C4-2B (cell line): Measurements from ENCODE around the gene C4orf54.

Experiments
- H3K27ac ChIP-seq: fragments of 450-650 bp; 2 replicates; pipeline ENCODE4 v1.5.1; 2017
- CTCF ChIP-seq: fragments of 450-650 bp; conservative IDR thresholded peaks from 2 replicates; pipeline ENCODE4 v1.5.1; 2017; ENCODE audit warnings: mild to moderate bottlenecking
- ZFX ChIP-seq: fragments of 450-650 bp; IDR thresholded peaks from 2 replicates; pipeline ENCODE4 v1.6.1; 2017

C4orf54 gene

DNA sequence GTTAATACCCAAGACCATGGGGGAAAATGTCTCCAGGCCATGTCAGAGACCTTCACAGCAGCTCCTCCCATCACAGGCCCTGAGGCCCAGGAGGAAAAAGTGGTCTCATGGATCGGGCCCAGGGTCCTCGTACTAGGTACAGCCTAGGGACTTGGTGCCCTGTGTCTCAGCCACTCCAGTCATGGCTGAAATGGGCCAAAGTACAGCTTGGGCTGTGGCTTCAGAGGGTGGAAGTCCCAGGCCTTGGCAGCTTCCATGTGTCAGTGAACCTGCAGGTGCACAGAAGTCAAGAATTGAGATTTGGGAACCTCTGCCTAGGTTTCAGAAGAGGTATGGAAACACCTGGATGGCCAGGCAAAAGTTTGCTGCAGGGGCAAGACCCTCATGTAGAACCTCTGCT lies 27.6 kb upstream of the C4orf54 start:
- TF ChIP-seq ZFX (no peak), CTCF (no peak)
- H3K27ac ChIP-seq = no peak overlapping the region

DNA sequence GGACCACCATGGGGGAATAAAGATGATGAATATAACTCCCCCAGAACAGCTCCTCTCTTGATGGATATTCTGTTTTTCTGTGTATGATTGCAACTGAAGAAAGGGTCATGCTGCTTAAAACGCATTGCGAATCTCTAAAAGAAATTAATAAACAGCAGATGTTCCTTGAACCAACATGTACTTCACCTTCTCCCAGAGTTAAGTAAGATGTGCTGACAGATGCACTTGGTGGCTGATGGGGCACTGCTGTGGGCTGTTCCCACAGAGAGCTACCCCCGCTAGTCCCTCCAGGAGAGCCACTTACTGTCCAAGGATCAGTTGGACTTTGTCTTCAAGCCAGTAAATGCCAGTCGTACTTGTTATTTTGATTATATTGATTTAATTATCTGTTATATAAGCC lies 26.3 kb upstream of the C4orf54 start:
- no peak overlapping the region for H3K27ac ChIP-seq
- TF ChIP-seq CTCF = no peak
- no peak for TF ChIP-seq ZFX

DNA sequence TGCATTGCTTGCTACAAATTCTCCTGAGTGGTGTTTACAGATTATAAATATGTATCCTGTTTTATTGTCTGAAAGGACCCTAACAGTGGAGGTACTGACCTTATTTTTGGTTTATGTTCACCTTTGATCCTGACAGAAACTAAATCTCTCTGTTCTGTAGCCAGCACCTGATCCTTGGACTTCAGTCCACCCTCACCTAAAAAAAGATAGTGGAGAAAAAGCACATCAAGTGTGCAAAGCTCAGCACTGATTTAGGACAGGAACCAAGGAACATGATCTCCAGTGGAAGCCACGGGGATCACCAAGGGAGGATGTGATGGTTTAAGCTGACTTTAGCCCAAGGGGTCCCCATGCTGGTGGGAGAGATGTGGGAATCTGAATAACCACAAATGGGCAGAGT lies 22.3 kb upstream of the C4orf54 start:
- TF ChIP-seq CTCF (no peak), ZFX (no peak)
- H3K27ac ChIP-seq = no peak overlapping the region

DNA sequence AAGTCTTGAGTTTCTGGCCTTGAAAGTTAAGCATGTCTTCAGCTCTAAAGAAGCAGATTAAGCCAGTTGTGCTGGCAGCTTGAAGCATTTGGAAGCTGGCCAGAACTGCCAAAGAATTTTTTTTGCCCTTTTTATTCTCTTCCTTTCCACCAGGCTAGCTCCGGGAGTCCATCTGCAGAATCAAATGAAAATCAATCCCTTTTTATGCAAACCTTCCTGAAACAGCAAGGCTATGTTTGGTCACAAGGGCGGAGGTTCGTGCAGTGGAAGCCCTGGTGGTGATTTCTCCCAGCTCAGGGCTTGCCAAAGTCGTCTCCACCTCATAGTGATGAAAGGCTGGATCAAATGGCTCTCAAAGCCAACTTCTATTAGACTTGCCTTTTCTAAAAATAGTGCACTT lies 21.6 kb upstream of the C4orf54 start:
- no peak overlapping the region for H3K27ac ChIP-seq
- TF ChIP-seq ZFX (no peak), CTCF (no peak)

- H3K27ac ChIP-seq = no peak overlapping the region
- TF ChIP-seq CTCF = no peak
- TF ChIP-seq ZFX = no peak
Measured at GRCh38 chr4:99677161-99677560, 19.5 kb upstream of the C4orf54 start.

DNA sequence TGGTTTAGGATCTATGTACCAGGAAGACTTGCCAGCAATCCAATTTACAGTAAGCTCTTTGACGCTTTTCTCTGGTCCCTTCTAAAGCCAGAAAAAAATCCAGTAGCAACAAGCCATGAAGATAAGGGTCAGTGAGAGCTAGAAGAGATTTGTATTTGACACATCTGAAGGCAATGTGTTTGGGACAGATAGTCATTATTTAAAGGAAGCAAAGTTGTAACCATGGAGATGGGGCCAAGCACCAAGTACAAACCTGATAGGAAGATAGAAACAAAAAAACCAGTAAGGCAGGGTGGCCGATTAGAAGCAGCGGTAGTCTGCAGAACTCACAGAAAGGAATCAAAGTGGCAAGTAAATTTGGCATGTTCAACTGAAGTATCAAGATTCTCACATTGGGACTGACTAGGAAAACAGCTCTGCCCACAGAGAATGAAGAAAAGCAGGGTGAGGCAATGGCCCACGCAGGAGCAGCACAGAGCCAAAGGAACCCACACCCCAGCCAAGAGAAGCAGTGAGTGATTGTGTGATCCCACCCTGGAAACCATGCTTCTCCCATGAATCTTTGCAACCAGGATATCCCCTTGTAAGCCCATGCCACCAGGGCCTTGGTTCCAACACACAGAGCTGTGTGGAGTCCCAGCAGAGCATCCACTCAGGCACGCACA lies 12.9 kb upstream of the C4orf54 start:
- TF ChIP-seq CTCF = no peak
- no peak for TF ChIP-seq ZFX
- no peak overlapping the region for H3K27ac ChIP-seq

- H3K27ac ChIP-seq = no peak overlapping the region
- no peak for TF ChIP-seq CTCF
Measured at GRCh38 chr4:99669084-99669483, 11.5 kb upstream of the C4orf54 start.
